ENCODE measurements around the gene STMND1. TPM values are rescaled to one million over a fixed set of nuclear protein-coding genes. Genes with fewer than 3 reads are reported as not detected.

Gene STMND1
- polyA plus RNA-seq, 5 donors = 1.2 to 6.5 (median 4.4) TPM

DNA sequence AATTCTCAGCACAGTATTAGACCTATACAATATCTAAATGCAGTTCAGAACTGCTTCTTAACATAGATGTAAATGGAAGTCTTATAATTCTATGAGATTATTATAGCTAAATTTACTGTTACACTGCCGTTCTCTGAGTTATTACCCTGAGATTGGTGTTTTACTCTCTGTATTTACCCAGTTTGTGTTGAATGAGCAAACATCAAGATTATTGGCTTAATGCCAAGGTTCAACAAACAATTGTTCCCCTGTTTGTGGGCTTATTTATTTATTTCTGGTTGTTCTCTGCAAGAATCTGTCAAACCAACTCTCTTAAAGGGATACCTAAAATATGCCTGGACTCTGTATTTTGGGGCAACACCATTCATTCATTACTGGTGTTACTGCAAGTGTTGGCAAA, 5.2 kb upstream of the STMND1 start:
- no peak for DNase-seq

GRCh38 chr6:17097982-17098381, 3.9 kb upstream of the STMND1 start:
- no peak for DNase-seq

DNA sequence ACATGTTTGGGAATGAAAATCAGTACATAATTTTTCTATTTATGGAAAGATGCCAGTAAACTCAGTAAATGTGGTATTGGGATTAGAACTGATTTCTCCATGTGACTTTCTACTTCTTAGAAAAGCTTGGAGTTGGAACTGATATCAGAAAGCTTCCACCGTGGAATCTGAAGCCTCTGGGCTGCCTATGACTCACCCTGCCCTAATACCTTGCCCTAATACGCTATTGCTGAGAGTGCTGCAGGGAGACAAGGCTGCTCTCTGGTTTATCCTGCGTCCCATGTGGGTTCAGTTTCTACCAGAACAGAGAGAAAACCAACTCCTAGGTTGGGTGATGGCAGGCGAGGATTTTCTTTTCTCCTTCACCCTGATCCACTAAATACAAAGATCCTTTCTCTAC, 3.3 kb upstream of the STMND1 start:
- DNase-seq = no peak

GRCh38 chr6:17099401-17100059, 2.3 kb upstream of the STMND1 start:
- no peak for DNase-seq

DNA sequence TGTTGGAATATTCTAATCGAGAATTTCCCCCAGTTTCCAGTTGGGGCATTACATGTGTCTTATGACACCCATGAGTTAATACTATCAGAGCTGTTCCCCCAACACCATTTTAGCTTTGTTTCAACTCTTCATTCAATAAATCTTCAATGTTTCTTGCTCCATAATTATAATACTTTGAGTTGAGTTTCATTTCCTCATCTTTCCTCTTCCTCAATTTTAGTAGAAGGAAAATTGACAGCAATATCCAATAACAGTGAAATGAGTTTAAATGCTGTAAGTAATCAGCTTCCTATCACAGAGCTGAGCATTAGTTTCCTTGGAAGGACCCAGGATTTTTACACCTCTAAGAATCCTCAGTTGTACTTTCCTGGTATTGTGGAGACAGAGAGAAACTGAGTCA, 1.0 kb upstream of the STMND1 start:
- DNase-seq = no peak

GRCh38 chr6:17102258-17102870, 514 bp downstream of the STMND1 start:
- no peak for DNase-seq

DNA sequence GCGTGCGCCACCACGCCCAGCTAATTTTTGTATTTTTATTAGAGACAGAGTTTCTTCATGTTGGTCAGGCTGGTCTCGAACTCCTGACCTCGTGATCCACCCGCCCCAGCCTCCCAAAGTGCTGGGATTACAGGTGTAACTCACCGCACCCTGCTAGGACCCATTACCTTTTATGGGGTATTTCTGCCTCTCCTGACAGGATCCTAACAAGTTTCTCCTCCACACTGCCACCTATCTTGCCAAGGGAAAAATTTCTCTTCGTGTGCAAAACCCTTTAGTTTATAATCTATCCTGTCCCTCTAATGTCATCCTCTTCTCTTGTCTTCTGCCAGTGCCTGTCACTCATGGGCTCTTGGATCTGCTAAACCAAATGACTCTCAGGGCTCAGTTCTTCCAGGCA, 1.9 kb downstream of the STMND1 start:
- DNase-seq = no peak

- no peak for DNase-seq
Measured at GRCh38 chr6:17107863-17108262, 6.0 kb downstream of the STMND1 start.

- DNase-seq = no peak
Measured at GRCh38 chr6:17115251-17116116, 13.6 kb downstream of the STMND1 start.

GRCh38 chr6:17116117-17116440, 14.2 kb downstream of the STMND1 start:
- no peak for DNase-seq

DNA sequence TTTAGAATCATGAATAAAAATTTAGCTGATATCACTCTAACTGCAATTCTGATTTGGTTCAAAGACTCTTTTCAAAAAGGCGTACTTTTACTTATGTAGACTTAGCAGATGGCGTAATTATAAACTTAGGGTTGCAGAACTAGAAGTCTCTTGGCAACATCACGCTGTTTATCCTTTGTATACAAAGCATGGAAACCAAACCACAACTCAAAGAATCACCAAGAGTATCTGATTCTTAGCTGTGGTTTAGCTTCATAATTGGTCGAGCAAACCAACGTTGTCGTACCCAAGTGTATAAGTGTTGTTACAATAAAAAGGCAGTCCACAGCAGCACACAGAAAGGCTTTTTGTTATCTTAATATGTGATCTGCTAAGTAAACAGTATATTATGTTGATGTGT, 18.2 kb downstream of the STMND1 start:
- peak; percentile 61 to 74 for DNase-seq

DNA sequence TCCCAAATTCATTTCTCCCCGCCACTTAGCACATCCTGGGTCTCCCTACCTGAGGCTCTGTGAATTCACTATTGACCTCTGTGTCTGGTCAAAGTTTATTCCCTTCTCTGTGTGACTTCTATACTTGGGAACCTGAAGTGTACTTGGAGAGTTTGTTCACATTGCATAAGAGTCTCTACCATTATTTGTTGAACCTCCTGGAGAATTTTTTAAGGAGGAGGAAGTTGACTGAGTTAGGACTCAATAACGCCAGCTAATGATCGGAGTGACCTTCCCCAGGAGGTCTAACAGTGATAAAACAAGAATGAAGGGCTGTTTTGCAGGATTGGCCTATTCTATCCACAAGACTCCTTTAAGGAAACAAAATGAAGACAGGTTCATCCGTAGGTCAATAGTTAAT, 23.6 kb downstream of the STMND1 start:
- DNase-seq = peak; percentile 37 to 38

DNA sequence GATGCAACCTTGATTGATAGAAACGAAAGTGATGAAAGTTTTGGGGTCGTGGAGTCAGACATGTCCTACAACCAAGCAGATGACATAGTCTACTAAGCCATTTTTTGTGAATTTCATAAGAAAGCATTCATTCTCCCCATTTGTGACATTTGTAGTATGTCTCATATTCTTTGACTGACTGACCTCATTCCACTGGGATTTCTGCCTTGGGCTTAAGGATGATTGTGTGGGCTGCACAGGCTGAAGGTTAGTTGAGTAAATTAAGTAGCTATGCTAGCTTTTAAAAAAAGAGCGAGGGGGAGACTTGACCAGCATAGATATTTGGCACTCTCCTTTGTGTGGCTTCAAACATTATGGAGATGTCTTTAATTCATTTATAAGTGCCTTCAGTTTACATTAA, 28.9 kb downstream of the STMND1 start:
- no peak for DNase-seq

GRCh38 chr6:17132967-17133366, 31.1 kb downstream of the STMND1 start:
- DNase-seq = no peak

GRCh38 chr6:17138033-17138432, 36.2 kb downstream of the STMND1 start:
- DNase-seq = no peak

DNA sequence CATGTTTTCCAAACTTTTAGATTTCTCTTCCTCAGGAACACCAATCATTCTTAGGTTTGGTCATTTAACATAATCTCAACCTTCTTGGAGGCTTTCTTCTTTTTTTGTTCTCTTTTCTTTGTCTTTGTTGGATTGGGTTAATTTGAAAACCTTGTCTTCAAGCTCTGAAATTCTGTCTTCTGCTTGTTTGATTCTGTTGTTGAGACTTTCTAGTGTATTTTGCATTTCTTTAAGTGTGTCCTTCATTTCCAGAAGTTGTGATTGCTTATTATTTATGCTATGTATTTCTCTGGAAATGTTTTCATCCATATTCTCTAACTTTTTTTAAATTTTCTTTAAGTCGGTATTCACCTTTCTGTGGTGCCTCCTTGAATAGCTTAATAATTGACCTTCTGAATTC, 42.2 kb downstream of the STMND1 start:
- DNase-seq = no peak

DNA sequence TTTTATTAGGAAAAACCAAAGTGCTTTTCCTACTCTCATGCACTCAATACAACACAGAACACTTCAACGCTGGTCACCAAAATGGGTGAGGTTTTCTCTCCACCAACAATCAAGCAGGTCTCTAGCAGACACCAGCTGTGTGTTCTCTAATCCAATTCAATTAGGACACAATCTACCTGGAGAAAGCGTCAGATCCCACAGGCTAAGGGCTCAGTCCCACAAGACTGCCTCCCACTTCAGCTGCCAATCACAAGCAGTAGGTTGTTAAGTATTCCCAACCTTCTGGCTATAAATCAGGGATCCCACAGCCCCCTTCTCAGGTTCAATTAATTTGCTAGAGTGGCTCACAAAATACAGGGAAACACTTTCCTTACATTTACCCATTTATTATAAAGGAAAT, 47.7 kb downstream of the STMND1 start:
- DNase-seq = no peak

DNA sequence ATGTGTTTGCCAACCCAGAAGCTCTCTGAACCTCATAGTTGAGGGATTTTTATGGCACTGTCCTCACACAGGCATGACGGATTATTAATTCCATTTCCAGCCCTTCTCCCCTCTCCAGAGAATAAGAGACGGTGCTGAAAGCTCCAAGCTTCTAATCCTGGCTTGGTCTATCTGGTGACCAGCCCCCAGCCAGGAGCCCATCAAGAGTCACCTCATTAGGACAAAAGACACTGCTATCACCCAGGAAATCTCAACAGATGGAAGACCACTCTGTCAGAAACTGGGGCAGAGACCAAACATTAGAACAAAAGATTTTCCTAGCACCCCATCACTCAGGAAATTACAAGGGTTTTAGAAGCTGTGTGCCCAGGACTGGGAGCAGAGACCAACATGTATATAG, 48.2 kb downstream of the STMND1 start:
- DNase-seq = peak; percentile 83 to 87

DNA sequence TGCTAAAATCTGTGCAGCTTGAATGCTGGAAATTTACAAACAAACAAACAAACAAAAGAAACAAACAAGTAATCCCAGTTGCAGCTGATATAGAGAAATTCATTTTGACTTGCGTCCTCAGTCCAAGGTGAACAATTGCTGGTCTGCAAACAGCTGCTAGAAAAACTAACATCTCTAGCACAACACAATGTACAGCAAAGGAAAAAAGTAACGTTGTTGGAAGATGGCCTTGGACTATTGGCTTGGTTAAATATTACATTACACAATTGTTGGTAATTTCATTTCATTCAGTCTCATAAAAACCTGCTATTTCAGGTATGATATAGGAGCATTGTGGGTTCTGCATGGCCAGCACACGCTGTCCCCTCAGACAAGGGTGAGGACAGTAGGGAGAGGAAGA, 50.0 kb downstream of the STMND1 start:
- no peak for DNase-seq

- DNase-seq = no peak
Measured at GRCh38 chr6:17152703-17153102, 50.9 kb downstream of the STMND1 start.

DNA sequence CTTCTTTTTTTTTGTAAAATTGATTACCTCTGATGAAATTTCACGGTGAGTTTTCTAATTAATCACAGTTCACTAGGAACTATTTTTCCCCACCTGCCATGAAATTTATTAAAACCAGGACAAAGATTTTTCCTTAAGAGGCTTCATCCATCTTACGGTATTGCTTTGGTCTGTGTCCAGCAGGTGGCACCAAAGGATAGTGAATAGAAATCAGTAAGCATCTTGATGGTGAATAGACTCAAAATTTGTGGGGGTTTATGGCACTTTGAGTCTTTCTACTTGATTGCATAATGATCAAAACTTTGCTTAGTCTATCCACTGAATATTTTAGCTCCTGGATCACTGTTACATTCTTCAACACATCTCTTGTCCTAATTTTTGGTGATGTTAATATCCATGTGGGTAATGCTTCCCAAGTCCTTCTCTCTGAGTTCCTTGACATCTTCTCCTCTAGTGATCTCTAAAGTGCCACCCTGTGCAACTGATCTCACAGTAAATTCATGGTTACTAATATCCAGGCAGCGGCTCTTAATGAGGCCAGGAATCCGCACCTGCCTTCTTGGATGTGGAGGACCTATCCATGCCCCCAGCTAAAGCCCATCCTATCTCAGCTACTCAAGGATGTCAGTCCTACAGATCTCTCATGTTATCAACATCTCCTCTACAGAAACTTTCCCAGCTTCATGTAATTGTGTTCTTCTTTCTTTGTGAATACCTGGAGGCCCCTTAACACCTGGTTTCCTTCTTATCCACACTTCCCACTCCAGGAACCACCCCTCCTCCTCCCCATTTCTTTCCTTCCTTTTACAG, 54.5 kb downstream of the STMND1 start:
- DNase-seq = peak; percentile 60 to 78

- DNase-seq = no peak
Measured at GRCh38 chr6:17156966-17157365, 55.1 kb downstream of the STMND1 start.

All from right lung (tissue), 5 donors.